ENCODE measurements around the gene CYYR1. TPM values are rescaled to one million over a fixed set of nuclear protein-coding genes. Genes with fewer than 3 reads are reported as not detected.

CYYR1 gene
- total RNA-seq, 1 experiment from 2014 or later = 13.6 TPM

DNA sequence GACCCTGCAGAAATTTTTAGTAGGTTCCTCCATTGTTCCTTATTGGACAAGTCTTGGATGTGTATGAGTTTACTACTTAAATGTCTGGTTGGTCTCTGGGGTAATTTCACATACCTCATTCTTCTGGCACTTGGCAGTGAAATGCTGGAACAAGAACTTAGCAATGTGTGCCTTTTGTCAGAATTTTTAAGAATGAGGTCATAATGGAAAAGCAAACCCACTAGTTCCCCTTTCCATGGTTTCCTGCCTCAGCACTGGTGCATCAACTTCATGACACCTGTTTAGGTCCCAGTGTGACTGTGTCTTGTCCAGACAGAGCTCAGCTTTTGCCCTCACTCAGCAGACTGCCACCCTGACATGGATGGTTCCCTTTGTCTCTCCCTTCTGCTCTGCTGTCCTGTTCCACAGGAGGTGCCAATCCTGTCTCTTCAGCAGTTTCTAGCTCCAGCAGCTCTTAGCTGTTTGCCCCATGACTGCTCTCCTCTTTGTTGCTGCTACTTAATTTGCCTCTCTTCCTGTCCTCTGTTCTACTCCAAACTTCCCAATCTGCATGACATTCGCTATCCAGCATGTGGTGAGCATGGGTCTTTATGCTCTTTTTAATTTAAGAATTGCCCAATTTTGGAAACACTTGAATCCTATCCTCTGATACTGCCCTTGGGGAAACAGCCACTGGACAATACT, 135.6 kb downstream of the CYYR1 start:
- Histone ChIP-seq H3K18ac (ENCODE audit: insufficient read length, low read depth, low read length) (no peak overlapping the region), H2BK15ac (ENCODE audit: low read depth, low read length) (no peak overlapping the region), H3K56ac (ENCODE audit: insufficient read length, low read depth, low read length) (no peak overlapping the region), H3K9me3 (ENCODE audit: control insufficient read depth, low read depth, low read length) (no peaks in the 10 kb centered on the region), H3T11ph (ENCODE audit: low read length) (no peak overlapping the region), H4K91ac (ENCODE audit: insufficient read length, low read depth, low read length) (no peak overlapping the region), H3K23me2 (ENCODE audit: insufficient read length, low read depth, low read length, poor library complexity, severe bottlenecking) (no peaks in the 10 kb centered on the region), H3K4ac (ENCODE audit: low read depth, low read length) (no peak overlapping the region), H2AFZ (ENCODE audit: low read length) (no peak overlapping the region), H2BK20ac (ENCODE audit: low read depth, low read length, poor library complexity, severe bottlenecking) (no peak overlapping the region), H3K23ac (ENCODE audit: insufficient read length, low read depth, low read length) (no peak overlapping the region), H2BK5ac (ENCODE audit: insufficient read length, low read length) (no peak overlapping the region), H2BK120ac (ENCODE audit: low read depth, low read length, poor library complexity, severe bottlenecking) (no peak overlapping the region), H3K27me3 (ENCODE audit: insufficient read depth, low read length) (no peaks in the 10 kb centered on the region), H3K79me2 (ENCODE audit: insufficient read depth, low read length) (no peaks in the 10 kb centered on the region), H3K4me2 (ENCODE audit: insufficient read depth, insufficient read length, low read length) (no peak overlapping the region), H3K9ac (ENCODE audit: extremely low read depth, insufficient read length, low read length) (no peak overlapping the region), H2BK12ac (ENCODE audit: insufficient read length, low read depth, low read length) (no peak overlapping the region), H3K4me1 (ENCODE audit: insufficient read depth, low read length) (peaks cover 4% of the 10 kb centered on the region; the same call in 1 of the 2 replicates), H3K27ac (ENCODE audit: insufficient read length, low read depth, low read length) (no peak overlapping the region), H3K79me1 (ENCODE audit: insufficient read depth, low read depth, low read length, poor library complexity, severe bottlenecking) (no peaks in the 10 kb centered on the region), H2AK5ac (ENCODE audit: insufficient read length, low read length) (no peak overlapping the region), H4K5ac (ENCODE audit: insufficient read length, low read depth, low read length) (no peak overlapping the region), H4K8ac (replicated peaks; ENCODE audit: insufficient read length, low read depth, low read length) (no peak overlapping the region), H4K20me1 (ENCODE audit: control insufficient read depth, insufficient read depth, insufficient read length) (no peaks in the 10 kb centered on the region), H3K14ac (ENCODE audit: insufficient read depth, low read length) (peak overlapping the region; percentile 39; the same call in 1 of the 2 replicates)
- H3K36me3 Mint-ChIP-seq (ENCODE audit: insufficient read depth in 1 of 3, low read depth in 3 of 3) = peaks cover 0 to 6% (median 0%) of the 10 kb centered on the region in 3 experiments; a peak in 5 of 7 replicates
- peaks cover 0 to 2% of the 10 kb centered on the region in 2 experiments; a peak in 2 of 5 replicates for H3K9me3 Mint-ChIP-seq
- H3K27me3 Mint-ChIP-seq (ENCODE audit: low read depth) = no peaks in the 10 kb centered on the region
- peak; percentile 32 for DNase-seq
- no CpG with 5 or more reads among the region's 1 CpG for WGBS (ENCODE audit: extremely low coverage, insufficient read length, low lambda C conversion rate)
- peaks cover 6 to 8% of the 10 kb centered on the region in 2 experiments for H3K4me1 Mint-ChIP-seq
- peak overlapping the region in 1 of 3 experiments; percentile 46; a peak in 1 of 7 replicates for H3K27ac Mint-ChIP-seq
- TF ChIP-seq, protein P1, sequence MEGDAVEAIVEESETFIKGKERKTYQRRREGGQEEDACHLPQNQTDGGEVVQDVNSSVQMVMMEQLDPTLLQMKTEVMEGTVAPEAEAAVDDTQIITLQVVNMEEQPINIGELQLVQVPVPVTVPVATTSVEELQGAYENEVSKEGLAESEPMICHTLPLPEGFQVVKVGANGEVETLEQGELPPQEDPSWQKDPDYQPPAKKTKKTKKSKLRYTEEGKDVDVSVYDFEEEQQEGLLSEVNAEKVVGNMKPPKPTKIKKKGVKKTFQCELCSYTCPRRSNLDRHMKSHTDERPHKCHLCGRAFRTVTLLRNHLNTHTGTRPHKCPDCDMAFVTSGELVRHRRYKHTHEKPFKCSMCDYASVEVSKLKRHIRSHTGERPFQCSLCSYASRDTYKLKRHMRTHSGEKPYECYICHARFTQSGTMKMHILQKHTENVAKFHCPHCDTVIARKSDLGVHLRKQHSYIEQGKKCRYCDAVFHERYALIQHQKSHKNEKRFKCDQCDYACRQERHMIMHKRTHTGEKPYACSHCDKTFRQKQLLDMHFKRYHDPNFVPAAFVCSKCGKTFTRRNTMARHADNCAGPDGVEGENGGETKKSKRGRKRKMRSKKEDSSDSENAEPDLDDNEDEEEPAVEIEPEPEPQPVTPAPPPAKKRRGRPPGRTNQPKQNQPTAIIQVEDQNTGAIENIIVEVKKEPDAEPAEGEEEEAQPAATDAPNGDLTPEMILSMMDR (conservative IDR thresholded peaks at IDR 0.05) = no peak
- no peak overlapping the region for H3K4me3 Mint-ChIP-seq
